H1 (cell line): ENCODE measurements around the gene PFKFB3. TPM values are rescaled to one million over a fixed set of nuclear protein-coding genes. Genes with fewer than 3 reads are reported as not detected.

ENCODE experiments used
- CTCF ChIA-PET: fragments of 300-600 bp; sonication (Branson Sonifier 250); formaldehyde crosslinking; loops from one replicate; lab custom pipeline; 2021; ENCODE audit not compliant: partially characterized antibody; lab: Charles Lee
- POLR2A ChIA-PET: fragments of 300-600 bp; sonication (Branson Sonifier 250); formaldehyde crosslinking; loops from one replicate; lab custom pipeline; 2021; ENCODE audit warnings: inconsistent platforms; ENCODE audit not compliant: partially characterized antibody; lab: Charles Lee
- DNase-seq, 2 experiments: peaks; one replicate each; pipeline versions ENCODE4 v3.0.0 to v3.0.0-alpha.2; 2010 to 2022; ENCODE audit warnings: low spot score in 2 of 2, low read depth in 1 of 2, mixed read lengths in 1 of 2
- FAIRE-seq: peaks from 2 replicates; lab custom pipeline; 2011; peaks lifted over from hg19 to GRCh38; lab: Jason Lieb, UNC
- H2AFZ ChIP-seq: 2 replicates; pipeline ENCODE4 v1.8.1; 2012; ENCODE audit warnings: low read length, inconsistent platforms
- H2AK5ac ChIP-seq: 2 replicates; pipeline ENCODE4 v1.6.1; 2013; ENCODE audit warnings: low read depth, low read length
- H2BK120ac ChIP-seq: replicated peaks from 2 replicates; pipeline ENCODE3; 2013; ENCODE audit warnings: low read depth, low read length, inconsistent platforms
- H2BK12ac ChIP-seq: 2 replicates; pipeline ENCODE4 v1.6.1; 2013; ENCODE audit warnings: low read depth, low read length
- H2BK15ac ChIP-seq: 2 replicates; pipeline ENCODE4 v1.6.1; 2013; ENCODE audit warnings: low read length
- H2BK20ac ChIP-seq: 2 replicates; pipeline ENCODE4 v1.6.1; 2013; ENCODE audit warnings: low read length
- H2BK5ac ChIP-seq: 2 replicates; pipeline ENCODE4 v1.6.1; 2013; ENCODE audit warnings: low read depth, low read length
- H3K14ac ChIP-seq: 2 replicates; pipeline ENCODE4 v1.6.1; 2013; ENCODE audit warnings: inconsistent platforms; ENCODE audit not compliant: insufficient read length
- H3K18ac ChIP-seq: 2 replicates; pipeline ENCODE4 v1.6.1; 2013; ENCODE audit warnings: low read length; ENCODE audit errors: extremely low read depth
- H3K23ac ChIP-seq: 2 replicates; pipeline ENCODE4 v1.6.1; 2013; ENCODE audit warnings: inconsistent platforms; ENCODE audit not compliant: insufficient read length
- H3K23me2 ChIP-seq: 2 replicates; pipeline ENCODE4 v1.6.1; 2013; ENCODE audit warnings: low read depth, low read length
- H3K27ac ChIP-seq: 2 replicates; pipeline ENCODE4 v1.6.1; 2011; ENCODE audit warnings: low read depth, low read length, inconsistent platforms
- H3K27me3 ChIP-seq, 4 experiments: replicated peaks in 1 of 4; 1 replicate in 1 of 4; 2 replicates in 3 of 4; pipeline versions ENCODE4 v1.6.1 to v1.8.1; 2011 to 2013; ENCODE audit warnings: low read length in 3 of 4, mild to moderate bottlenecking in 3 of 4, inconsistent platforms in 2 of 4, mixed read lengths in 2 of 4, moderate library complexity in 1 of 4; ENCODE audit not compliant: control insufficient read depth in 3 of 4, insufficient read depth in 3 of 4; ENCODE audit errors: extremely low read depth in 1 of 4
- H3K36me3 ChIP-seq, 4 experiments: 2 replicates each; pipeline versions ENCODE4 v1.6.1 to v1.8.1; 2011 to 2013; ENCODE audit warnings: mild to moderate bottlenecking in 4 of 4, low read length in 3 of 4, moderate library complexity in 2 of 4, control low read depth in 1 of 4, inconsistent platforms in 1 of 4; ENCODE audit not compliant: insufficient read depth in 4 of 4, control insufficient read depth in 2 of 4
- H3K4ac ChIP-seq: replicated peaks from 2 replicates; pipeline ENCODE3; 2013; ENCODE audit warnings: low read length, low read depth, mixed read lengths, inconsistent platforms; ENCODE audit not compliant: insufficient read length
- H3K4me1 ChIP-seq, 4 experiments: replicated peaks in 1 of 4; 1 replicate in 1 of 4; 2 replicates in 3 of 4; pipeline versions ENCODE4 v1.6.1 to v1.8.1; 2011 to 2013; ENCODE audit warnings: low read length in 3 of 4, inconsistent platforms in 2 of 4, mixed read lengths in 1 of 4; ENCODE audit not compliant: insufficient read depth in 4 of 4, control insufficient read depth in 3 of 4
- H3K4me2 ChIP-seq, 2 experiments: 2 replicates each; pipeline versions ENCODE4 v1.6.1 to v1.8.1; 2011 to 2013; ENCODE audit warnings: low read depth in 2 of 2, low read length in 2 of 2, control low read depth in 1 of 2, inconsistent platforms in 1 of 2, mild to moderate bottlenecking in 1 of 2; ENCODE audit not compliant: insufficient read depth in 1 of 2
- H3K4me3 ChIP-seq, 4 experiments: fragments of 200-600, 300-600 bp in 1 of 4; sonication (generic), shearing (Covaris generic), sonication (Bioruptor Twin) in 1 of 4; 2 replicates each; pipeline versions ENCODE4 v1.5.1 to v1.8.1; 2011 to 2016; ENCODE audit warnings: low read length in 4 of 4, low read depth in 3 of 4, control low read depth in 2 of 4, inconsistent platforms in 2 of 4, mild to moderate bottlenecking in 2 of 4, mixed read lengths in 1 of 4, moderate library complexity in 1 of 4; ENCODE audit not compliant: insufficient read depth in 2 of 4; ENCODE audit errors: extremely low read depth in 1 of 4
- H3K56ac ChIP-seq: replicated peaks from 2 replicates; pipeline ENCODE3; 2013; ENCODE audit warnings: low read depth, mild to moderate bottlenecking, mixed read lengths, low read length, inconsistent platforms; ENCODE audit not compliant: insufficient read length
- H3K79me1 ChIP-seq: 2 replicates; pipeline ENCODE4 v1.6.1; 2013; ENCODE audit warnings: low read depth, low read length, control low read depth
- H3K79me2 ChIP-seq, 2 experiments: 2 replicates each; pipeline versions ENCODE4 v1.6.1 to v1.8.1; 2012 to 2013; ENCODE audit warnings: low read length in 2 of 2, mild to moderate bottlenecking in 2 of 2, inconsistent platforms in 1 of 2; ENCODE audit not compliant: insufficient read depth in 2 of 2, control insufficient read depth in 1 of 2
- H3K9ac ChIP-seq, 4 experiments: replicated peaks in 1 of 4; 1 replicate in 1 of 4; 2 replicates in 3 of 4; pipeline versions ENCODE4 v1.6.1 to v1.8.1; 2011 to 2013; ENCODE audit warnings: low read depth in 3 of 4, low read length in 3 of 4, control low read depth in 2 of 4, mild to moderate bottlenecking in 2 of 4, moderate library complexity in 2 of 4, inconsistent platforms in 1 of 4; ENCODE audit errors: extremely low read depth in 1 of 4
- H3K9me3 ChIP-seq, 2 experiments: 2 replicates each; pipeline versions ENCODE4 v1.6.1 to v1.8.1; 2012 to 2013; ENCODE audit warnings: mild to moderate bottlenecking in 2 of 2, moderate library complexity in 2 of 2, control low read depth in 1 of 2, inconsistent platforms in 1 of 2, low read depth in 1 of 2, low read length in 1 of 2, mixed read lengths in 1 of 2; ENCODE audit not compliant: insufficient read depth in 2 of 2
- H4K20me1 ChIP-seq, 2 experiments: replicated peaks in 1 of 2; 2 replicates each; pipeline versions ENCODE3 to v1.8.1; 2011 to 2013; ENCODE audit warnings: inconsistent platforms in 2 of 2, low read length in 2 of 2, mild to moderate bottlenecking in 1 of 2; ENCODE audit not compliant: insufficient read depth in 2 of 2, control insufficient read depth in 1 of 2
- H4K5ac ChIP-seq: 2 replicates; pipeline ENCODE4 v1.6.1; 2013; ENCODE audit warnings: low read length, low read depth, mixed read lengths, inconsistent platforms; ENCODE audit not compliant: insufficient read length
- H4K8ac ChIP-seq: 2 replicates; pipeline ENCODE4 v1.8.0; 2013; ENCODE audit warnings: mild to moderate bottlenecking, moderate library complexity, low read length, inconsistent platforms; ENCODE audit not compliant: insufficient read depth; ENCODE audit errors: extremely low read depth
- H4K91ac ChIP-seq: replicated peaks from 2 replicates; pipeline ENCODE3; 2013; ENCODE audit warnings: low read length, mixed read lengths, inconsistent platforms; ENCODE audit not compliant: insufficient read length
- CBX5 ChIP-seq: fragments of 300-800, 300-1000 bp; sonication (generic); IDR thresholded peaks from 2 replicates; pipeline ENCODE4 v1.7.1; 2016; ENCODE audit warnings: antibody characterized with exemption, low read length, low read depth
- CEBPB ChIP-seq: IDR thresholded peaks from 2 replicates; pipeline ENCODE4 v1.6.1; 2012; ENCODE audit warnings: low read depth, low read length
- CREB1 ChIP-seq: IDR thresholded peaks from 2 replicates; pipeline ENCODE4 v1.6.1; 2012; ENCODE audit warnings: inconsistent platforms
- MAFK ChIP-seq: IDR thresholded peaks from 2 replicates; pipeline ENCODE4 v1.6.1; 2012; ENCODE audit warnings: low read depth, mild to moderate bottlenecking, improper control_type of control experiment, low read length
- NANOG ChIP-seq: IDR thresholded peaks from 2 replicates; pipeline ENCODE4 v1.6.1; 2011; ENCODE audit warnings: low read length, low read depth, mild to moderate bottlenecking, inconsistent platforms; ENCODE audit not compliant: insufficient read depth, poor library complexity, severe bottlenecking
- RAD21 ChIP-seq, 2 experiments: IDR thresholded peaks in 1 of 2; conservative IDR thresholded peaks in 1 of 2; 2 replicates each; pipeline ENCODE4 v1.6.1; 2011; ENCODE audit warnings: low read depth in 2 of 2, low read length in 2 of 2, improper control_type of control experiment in 1 of 2, inconsistent platforms in 1 of 2, mild to moderate bottlenecking in 1 of 2, moderate library complexity in 1 of 2
- SAP30 ChIP-seq: fragments of 300-600 bp; sonication (generic); IDR thresholded peaks from 2 replicates; pipeline ENCODE4 v1.7.1; 2012; ENCODE audit warnings: low read length, moderate library complexity, mild to moderate bottlenecking, inconsistent platforms; ENCODE audit not compliant: insufficient read depth, insufficient replicate concordance
- SP4 ChIP-seq: IDR thresholded peaks from 2 replicates; pipeline ENCODE4 v1.6.1; 2012; ENCODE audit warnings: low read length, inconsistent platforms
- TCF12 ChIP-seq: IDR thresholded peaks from 2 replicates; pipeline ENCODE4 v1.6.1; 2011; ENCODE audit warnings: low read depth, mild to moderate bottlenecking, low read length
- USF2 ChIP-seq: IDR thresholded peaks from 2 replicates; pipeline ENCODE4 v1.6.1; 2011; ENCODE audit warnings: low read length, improper control_type of control experiment
- polyA plus RNA-seq, 7 experiments: library from polyadenylated mRNA; depleted of rRNA in 3 of 7; stranded (reverse) in 5 of 7; unstranded in 2 of 7; fragments of >200 nt in 5 of 7; fragments of 200-250 nt in 2 of 7; gene quantifications; 1 replicate in 5 of 7; 2 replicates in 1 of 7; 4 replicates in 1 of 7; pipeline versions ENCODE4 v1.2.1 to v1.2.3, GENCODE V29; 2011 to 2013; ENCODE audit warnings: missing spikeins in 2 of 7, mixed read lengths in 2 of 7
- total RNA-seq: library from RNA; stranded (reverse); fragmentation: NEBNext Ultra II Directional; extraction: Animal tissue kit (Norgen Biotek cat#: 25700); gene quantifications from 2 replicates; pipeline ENCODE4 v1.2.1, GENCODE V29; 2021

The PFKFB3 gene
- total and polyA plus RNA-seq, 2 of the 8 experiments (the other 6 are each of a cell fraction or from before 2014, with no cell fraction given): 15.6 to 32.0 TPM

DNA sequence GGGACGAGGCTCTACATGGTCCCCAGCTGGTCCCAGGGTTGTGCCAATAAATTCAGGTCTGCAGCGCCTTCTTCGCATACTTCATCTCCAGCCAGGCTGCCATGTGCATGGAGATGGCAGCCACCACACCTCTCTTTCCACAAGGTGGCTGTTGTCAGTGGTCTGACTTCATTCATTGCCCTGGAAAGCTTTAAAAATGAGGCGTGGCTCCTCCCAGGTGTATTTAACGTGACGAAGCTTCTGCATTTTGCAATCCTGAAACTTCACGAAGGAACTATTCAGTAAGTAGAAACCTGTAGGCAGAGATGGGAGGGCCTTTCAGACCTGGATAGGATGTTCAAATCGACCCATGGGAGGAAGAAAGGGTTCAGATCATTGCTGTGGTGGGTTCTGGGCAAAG lies 53.7 kb downstream of the PFKFB3 start (continued):
- TF ChIP-seq CREB1: no peak

DNA sequence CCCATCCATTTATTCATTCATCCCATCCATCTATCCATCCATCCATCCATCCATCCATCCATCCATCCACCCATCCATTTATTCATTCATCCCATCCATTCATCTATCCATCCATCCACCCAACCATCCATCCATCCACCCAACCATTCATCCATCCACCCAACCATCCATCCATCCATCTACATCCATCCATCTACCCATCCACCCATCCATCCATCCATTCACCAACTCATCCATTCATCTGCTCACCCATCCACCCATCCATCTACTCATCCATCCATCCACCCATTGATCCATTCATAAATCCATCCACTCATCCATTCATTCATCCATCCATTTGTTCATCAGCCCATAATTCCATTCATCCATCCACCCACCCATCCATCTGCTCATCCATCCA lies 56.4 kb downstream of the PFKFB3 start:
- no peak overlapping the region for H3K4me2 ChIP-seq
- no peak overlapping the region for H3K4ac ChIP-seq
- H2AK5ac ChIP-seq: no peak overlapping the region
- H4K8ac ChIP-seq: no peak overlapping the region
- no peak overlapping the region for H2AFZ ChIP-seq
- H3K4me1 ChIP-seq: no peaks in the 10 kb centered on the region
- TF ChIP-seq TCF12 (no peak), USF2 (no peak), CEBPB (no peak), CBX5 (no peak), SAP30 (no peak), NANOG (no peak), MAFK (no peak), RAD21 (IDR thresholded peaks at IDR 0.05 in 1 of 2, conservative IDR thresholded peaks at IDR 0.05 in 1 of 2; ENCODE audit: low read depth in 2 of 2, low read length in 2 of 2) (no peak), SP4 (no peak)
- no peak overlapping the region for H3K27ac ChIP-seq
- H3K79me2 ChIP-seq: no peaks in the 10 kb centered on the region
- H2BK12ac ChIP-seq: no peak overlapping the region
- no peak overlapping the region for H3K23ac ChIP-seq
- no peaks in the 10 kb centered on the region for H3K27me3 ChIP-seq
- no peak overlapping the region for H2BK120ac ChIP-seq
- H2BK20ac ChIP-seq: no peak overlapping the region
- no peak overlapping the region for H3K18ac ChIP-seq
- H3K14ac ChIP-seq: no peak overlapping the region
- no peak overlapping the region for H4K91ac ChIP-seq
- POLR2A ChIA-PET: no interaction called here
- CTCF ChIA-PET: no interaction called here
- no peak overlapping the region for H3K4me3 ChIP-seq
- no peak overlapping the region for H4K5ac ChIP-seq
- H3K79me1 ChIP-seq: no peaks in the 10 kb centered on the region
- H3K23me2 ChIP-seq: peaks cover 8% of the 10 kb centered on the region; the same call in 1 of the 2 replicates
- no peak overlapping the region for H2BK5ac ChIP-seq
- peaks cover 0 to 3% of the 10 kb centered on the region in 2 experiments for H4K20me1 ChIP-seq
- H3K9me3 ChIP-seq: peaks cover 0 to 6% of the 10 kb centered on the region in 2 experiments; a peak in 2 of 4 replicates
- FAIRE-seq (no peak), DNase-seq (no peak)
- no peaks in the 10 kb centered on the region for H3K36me3 ChIP-seq
- no peak overlapping the region for H3K9ac ChIP-seq
- peak overlapping the region; percentile 77 for H3K56ac ChIP-seq
- H2BK15ac ChIP-seq: no peak overlapping the region
